Neural progenitor cell (in vitro differentiated cells): ENCODE data around the gene FBF1.

Experiments
- CTCF ChIP-seq: fragments of 200-600 bp; sonication (generic); IDR thresholded peaks from 2 replicates; pipeline ENCODE4 v1.5.1; 2017; ENCODE audit warnings: antibody characterized with exemption, mild to moderate bottlenecking
- EZH2 ChIP-seq: fragments of 200-600 bp; sonication (generic); IDR thresholded peaks from 2 replicates; pipeline ENCODE4 v1.6.1; 2017; ENCODE audit warnings: antibody characterized with exemption, mild to moderate bottlenecking, moderate library complexity
- EZH2phosphoT487 ChIP-seq: fragments of 200-600 bp; sonication (generic); IDR thresholded peaks from 2 replicates; pipeline ENCODE4 v1.6.1; 2017; ENCODE audit warnings: antibody characterized with exemption

- TF ChIP-seq CTCF (no peak), EZH2 (no peak), EZH2phosphoT487 (no peak)
Observed at GRCh38 chr17:75980188-75981018, 39.6 kb upstream of the FBF1 start.
